Liver (tissue), 2 donors: Measurements from ENCODE around the gene AHCY.

ENCODE experiments used
- GABPA ChIP-seq, 2 donors: IDR thresholded peaks in 1 of 2; conservative IDR thresholded peaks in 1 of 2; 2 replicates each; pipeline ENCODE4 v1.6.1; 2016; ENCODE audit warnings: antibody characterized with exemption in 2 of 2, mild to moderate bottlenecking in 1 of 2, moderate library complexity in 1 of 2
- REST ChIP-seq: IDR thresholded peaks from 2 replicates; pipeline ENCODE4 v1.6.1; 2016; ENCODE audit warnings: antibody characterized with exemption, mild to moderate bottlenecking
- donor health status: healthy.

DNA sequence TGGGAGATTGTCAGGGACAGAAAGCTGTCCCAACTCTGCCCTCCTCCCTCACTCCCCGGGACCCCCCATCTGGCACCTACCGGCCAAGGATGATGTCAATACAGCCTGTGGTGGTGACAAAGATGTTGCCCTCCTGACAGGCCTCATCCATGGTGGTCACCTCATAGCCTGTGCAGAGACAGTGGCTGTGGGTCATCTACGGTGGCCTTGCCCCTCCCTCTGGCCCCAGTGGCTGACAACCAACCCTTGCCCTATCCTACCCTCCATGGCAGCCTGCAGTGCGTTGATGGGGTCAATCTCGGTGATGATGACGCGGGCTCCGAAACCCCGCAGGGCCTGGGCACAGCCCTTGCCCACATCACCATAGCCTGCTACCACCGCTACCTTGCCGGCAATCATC, 12.7 kb downstream of the AHCY start:
- TF ChIP-seq GABPA (IDR thresholded peaks at IDR 0.05 in 1 of 2, conservative IDR thresholded peaks at IDR 0.05 in 1 of 2) (no peak), REST (no peak)
